Ovary (tissue), 3 donors: ENCODE data around the gene ETV4.

Experiments used
- CTCF ChIP-seq, 3 donors: fragments of 450-650 bp in 2 of 3; fragments of 200-600 bp in 1 of 3; IDR thresholded peaks; one replicate each; pipeline versions ENCODE4 v1.5.1 to v1.8.0; 2016 to 2022; ENCODE audit warnings: antibody characterized with exemption in 3 of 3, mild to moderate bottlenecking in 1 of 3
- EP300 ChIP-seq: sonication (generic); formaldehyde crosslinking; IDR thresholded peaks from one replicate; pipeline ENCODE4 v1.6.1; 2017; ENCODE audit warnings: antibody characterized with exemption
- donor health status: DM: no; HTN: no; CAD: no.

GRCh38 chr17:43591001-43591400 lies 44.9 kb upstream of the ETV4 start:
- no peak for TF ChIP-seq CTCF (IDR thresholded peaks at IDR 0.05)
- no peak for TF ChIP-seq EP300
